HepG2 (cell line): ENCODE measurements around the gene OR2M5. TPM values are rescaled to one million over a fixed set of nuclear protein-coding genes. Genes with fewer than 3 reads are reported as not detected.
A peak's percentile ranks its signal among the peaks of the same experiment; 100 is the strongest.

Experiments used
- ATAC-seq: fragments of 200-7000 bp; cut with Tn5 transposase; 3 replicates; pipeline ENCODE4 v1.9.1; 2020; ENCODE audit warnings: mild to moderate bottlenecking, moderate library complexity
- BruUV-seq: library from RNA; stranded (reverse); fragments of 400-500 nt; replicated peaks from 2 replicates; lab custom pipeline; 2021; lab: Mats Ljungman, UMichigan
- CTCF ChIA-PET: fragments of 300-600 bp; formaldehyde crosslinking; extraction: SDS; loops from one replicate; lab custom pipeline; 2021; ENCODE audit warnings: low total read pairs, inconsistent platforms, low intra/inter-chr PET ratio; lab: Yijun Ruan, JAX
- POLR2A ChIA-PET: fragments of 350-600 bp; sonication (Branson Sonifier 250); formaldehyde crosslinking; loops from one replicate; lab custom pipeline; 2020; ENCODE audit warnings: antibody characterized with exemption, inconsistent platforms; lab: Yijun Ruan, JAX
- DNase-seq: peaks from one replicate; pipeline ENCODE4 v3.0.0-alpha.2; 2015; ENCODE audit warnings: low spot score
- FAIRE-seq: peaks from 3 replicates; lab custom pipeline; 2011; peaks lifted over from hg19 to GRCh38; lab: Jason Lieb, UNC
- H2AFZ ChIP-seq: one replicate; pipeline ENCODE4 v1.6.1; 2011; ENCODE audit warnings: low read length, inconsistent platforms
- H3K27ac ChIP-seq: fragments of 300-600 bp; 3 replicates; pipeline ENCODE4 v1.8.0; 2011; ENCODE audit warnings: mixed run types, mild to moderate bottlenecking, mixed read lengths, low read length, inconsistent platforms; ENCODE audit not compliant: insufficient read depth; ENCODE audit errors: extremely low read length
- H3K27me3 ChIP-seq, 2 experiments: fragments of 200-600 bp in 1 of 2; 2 replicates in 1 of 2; 3 replicates in 1 of 2; pipeline versions ENCODE4 v1.6.0 to v1.8.0; 2011; ENCODE audit warnings: low read length in 2 of 2, mild to moderate bottlenecking in 2 of 2, moderate library complexity in 2 of 2, inconsistent platforms in 1 of 2; ENCODE audit not compliant: insufficient read depth in 2 of 2, control insufficient read depth in 1 of 2
- H3K36me3 ChIP-seq, 2 experiments: fragments of 200-600 bp in 1 of 2; replicated peaks in 1 of 2; 2 replicates in 1 of 2; 3 replicates in 1 of 2; pipeline versions ENCODE4 v1.5.1 to v1.8.0; 2011; ENCODE audit warnings: low read length in 2 of 2, inconsistent platforms in 1 of 2; ENCODE audit not compliant: insufficient read depth in 2 of 2, control insufficient read depth in 1 of 2
- H3K4me1 ChIP-seq: 2 replicates; pipeline ENCODE4 v1.5.1; 2012; ENCODE audit warnings: low read length, inconsistent platforms; ENCODE audit not compliant: insufficient read depth
- H3K4me2 ChIP-seq: 2 replicates; pipeline ENCODE4 v1.6.0; 2011; ENCODE audit warnings: low read depth, low read length, inconsistent platforms
- H3K4me3 ChIP-seq, 3 experiments: fragments of 200-600 bp in 1 of 3; sonication (generic), shearing (Covaris generic) in 1 of 3; replicated peaks in 1 of 3; 2 replicates each; pipeline ENCODE4 v1.5.1; 2011 to 2016; ENCODE audit warnings: low read length in 3 of 3, inconsistent platforms in 2 of 3, low read depth in 2 of 3, mild to moderate bottlenecking in 2 of 3, control low read depth in 1 of 3, mixed read lengths in 1 of 3; ENCODE audit not compliant: insufficient read depth in 1 of 3
- H3K79me2 ChIP-seq: one replicate; pipeline ENCODE4 v1.6.1; 2011; ENCODE audit warnings: low read length, inconsistent platforms; ENCODE audit not compliant: insufficient read depth
- H3K9ac ChIP-seq: 2 replicates; pipeline ENCODE4 v1.6.0; 2011; ENCODE audit warnings: mild to moderate bottlenecking, low read depth, low read length, inconsistent platforms; ENCODE audit not compliant: insufficient read depth
- H3K9me3 ChIP-seq: 2 replicates; pipeline ENCODE4 v1.5.1; 2012; ENCODE audit warnings: mild to moderate bottlenecking, low read length
- H4K20me1 ChIP-seq: 2 replicates; pipeline ENCODE4 v1.6.0; 2011; ENCODE audit warnings: inconsistent platforms, mild to moderate bottlenecking, low read length, moderate library complexity; ENCODE audit not compliant: insufficient read depth
- ATF7 ChIP-seq, 2 experiments: fragments of 450-650 bp in 1 of 2; sonication (generic) in 1 of 2; formaldehyde crosslinking in 1 of 2; IDR thresholded peaks; 2 replicates each; pipeline versions ENCODE4 v1.4.0 to v1.6.1; 2016 to 2020; ENCODE audit warnings: antibody characterized with exemption in 1 of 2, mild to moderate bottlenecking in 1 of 2, missing genetic modification reagents in 1 of 2
- CCAR2 ChIP-seq: fragments of 200-400 bp; formaldehyde crosslinking; optimal IDR thresholded peaks from 2 replicates; pipeline ENCODE3; 2018; ENCODE audit warnings: low read depth, mild to moderate bottlenecking, low read length, moderate library complexity
- NCOA2 ChIP-seq: sonication (generic); formaldehyde crosslinking; IDR thresholded peaks from 2 replicates; pipeline ENCODE4 v1.8.0; 2022; ENCODE audit warnings: inconsistent platforms
- ZMYM2 ChIP-seq: sonication (generic); formaldehyde crosslinking; IDR thresholded peaks from 2 replicates; pipeline ENCODE4 v1.8.0; 2022; ENCODE audit warnings: mild to moderate bottlenecking, missing genetic modification reagents
- ZNF614 ChIP-seq: IDR thresholded peaks from 2 replicates; pipeline ENCODE4 v1.6.1; 2018; ENCODE audit warnings: missing biosample characterization, missing genetic modification reagents, inconsistent platforms, borderline replicate concordance
- WGBS: methylation state at CpG from one replicate; pipeline ENCODE4 v1.1.6; 2017; ENCODE audit warnings: low lambda C conversion rate; 5-methylcytosine and 5-hydroxymethylcytosine counted together
- in situ Hi-C: cut with HindIII; loops from 2 replicates; pipeline ENCODE4 v1.10.0; 2017; ENCODE audit warnings: low pct_unique_long_range_greater_than_20kb; ENCODE audit not compliant: extremely low pct_ligation_motif_present
- intact Hi-C: fragments of 100-400 bp; cut with micrococcal nuclease; formaldehyde crosslinking; loops from one replicate; pipeline ENCODE4 v1.10.0; 2022; ENCODE audit not compliant: unreplicated experiment
- polyA plus RNA-seq, 8 experiments: library from polyadenylated mRNA; depleted of rRNA in 3 of 8; stranded (reverse) in 7 of 8; unstranded in 1 of 8; fragments of >200 nt; fragmentation: Illumina TruSeq in 4 of 8; extraction: Trizol in 4 of 8; gene quantifications; 2 replicates each; pipeline versions ENCODE4 v1.2.1 to v1.2.3, GENCODE V29; 2011 to 2016; ENCODE audit warnings: low read depth in 4 of 8, missing spikeins in 1 of 8, mixed read lengths in 1 of 8; ENCODE audit not compliant: insufficient read depth in 1 of 8
- total RNA-seq, 5 experiments: library from RNA; depleted of rRNA; stranded (reverse); fragments of >200 nt; fragmentation: Illumina TruSeq; extraction: Trizol; gene quantifications; 2 replicates each; pipeline ENCODE4 v1.2.3, GENCODE V29; 2016; ENCODE audit warnings: low read depth in 1 of 5

The OR2M5 gene
- total and polyA plus RNA-seq, 2 of the 13 experiments (the other 11 are each of a cell fraction or from before 2014, with no cell fraction given) = not detected

DNA sequence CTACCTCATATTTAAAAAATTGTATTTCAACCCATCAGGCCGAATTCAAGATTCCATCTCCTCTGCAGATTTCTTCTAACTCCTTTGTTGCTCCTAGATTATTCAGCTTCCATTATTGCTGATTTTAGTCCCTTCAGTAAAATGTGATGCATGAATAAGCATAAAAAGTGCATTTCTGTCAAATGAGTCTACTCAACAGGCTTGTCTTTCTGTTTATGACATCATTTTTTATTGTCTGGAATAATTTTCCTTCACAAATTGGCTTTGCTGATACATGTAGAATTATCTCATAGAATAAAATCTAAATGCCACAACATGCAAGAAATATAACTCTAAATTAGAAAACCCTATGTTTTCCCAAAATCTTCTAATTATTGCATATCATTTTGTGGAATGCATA is 1.6 kb upstream of the OR2M5 start:
- POLR2A ChIA-PET = no interaction called here
- Histone ChIP-seq H3K36me3 (no peaks in the 10 kb centered on the region), H3K4me3 (no peak overlapping the region), H3K79me2 (no peaks in the 10 kb centered on the region), H3K4me1 (no peaks in the 10 kb centered on the region), H4K20me1 (no peaks in the 10 kb centered on the region), H3K4me2 (no peak overlapping the region), H3K9ac (no peak overlapping the region), H3K27ac (no peak overlapping the region), H2AFZ (no peak overlapping the region), H3K9me3 (peaks cover 79% of the 10 kb centered on the region), H3K27me3 (no peaks in the 10 kb centered on the region)
- no TSS peak for BruUV-seq
- no peak for FAIRE-seq
- WGBS = 0% methylated on average over 1 of the region's 1 CpG
- CTCF ChIA-PET = no interaction called here
- ATAC-seq = no peak
- intact Hi-C loops = no loop called here
- TF ChIP-seq NCOA2 (CRISPR knock-in tag) = no peak
- peak; percentile 53 for TF ChIP-seq ATF7 (IDR thresholded peaks at IDR 0.05)
- TF ChIP-seq ATF7 (CRISPR knock-in tag; IDR thresholded peaks at IDR 0.05) = no peak
- DNase-seq = no peak
- in situ Hi-C loops = no loop called here

DNA sequence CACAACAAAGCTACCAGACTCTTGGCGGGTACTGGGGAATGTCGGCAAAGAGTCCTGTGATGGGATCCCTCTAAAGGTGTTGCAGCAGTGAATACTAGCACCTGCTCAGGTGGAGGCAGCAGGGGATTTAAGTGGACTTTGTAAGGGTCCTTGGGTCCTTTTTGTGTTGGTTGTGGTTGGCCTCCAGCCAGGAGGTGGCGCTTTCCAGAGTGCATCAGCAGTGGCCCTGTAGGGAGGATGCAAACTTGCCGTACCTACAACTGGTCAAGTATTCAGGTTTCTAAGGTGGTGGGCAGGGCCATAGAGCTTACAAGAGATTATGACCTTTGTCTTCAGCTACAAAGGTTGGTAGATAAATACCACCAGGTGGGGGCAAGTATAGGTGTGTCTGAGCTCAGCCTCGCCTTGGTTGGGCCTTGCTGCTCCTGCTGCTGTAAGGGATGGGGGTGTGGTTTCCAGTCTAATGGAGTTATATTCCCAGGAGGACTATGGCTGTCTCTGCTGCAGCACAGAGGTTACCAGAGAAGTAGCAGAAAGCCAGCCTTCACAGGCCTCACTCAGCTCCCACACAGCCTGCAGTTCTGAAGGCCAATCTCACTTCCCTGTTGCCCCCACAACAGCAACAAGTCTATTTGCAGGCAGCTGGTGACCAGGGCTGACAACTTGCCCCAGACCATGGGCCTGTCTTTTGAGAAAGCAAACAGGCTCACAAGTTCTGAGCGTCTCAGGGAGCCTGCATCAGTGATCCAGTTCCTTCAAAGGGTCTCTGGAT is 7.3 kb downstream of the OR2M5 start:
- BruUV-seq = no TSS peak
- Histone ChIP-seq H3K27me3 (no peaks in the 10 kb centered on the region), H3K4me3 (no peak overlapping the region), H3K9ac (no peak overlapping the region), H3K4me2 (no peak overlapping the region), H2AFZ (no peak overlapping the region), H3K36me3 (no peaks in the 10 kb centered on the region), H3K27ac (no peak overlapping the region), H3K4me1 (no peaks in the 10 kb centered on the region), H4K20me1 (no peaks in the 10 kb centered on the region), H3K79me2 (no peaks in the 10 kb centered on the region), H3K9me3 (peaks cover 79% of the 10 kb centered on the region)
- in situ Hi-C loops (no loop called here), intact Hi-C loops (no loop called here)
- ChIA-PET CTCF (no interaction called here), POLR2A (no interaction called here)
- no peak for DNase-seq
- no peak for FAIRE-seq
- WGBS = 18% methylated on average over 5 of the region's 6 CpGs
- ATAC-seq = no peak
- TF ChIP-seq ZMYM2 (CRISPR knock-in tag) (no peak), NCOA2 (CRISPR knock-in tag) (no peak), CCAR2 (no peak), ZNF614 (no peak)
